ENCODE data around the gene BAIAP2L2. TPM values are rescaled to one million over a fixed set of nuclear protein-coding genes. Genes with fewer than 3 reads are reported as not detected.
"Not testable (repeated sequence)": the region's sequence is repeated elsewhere in the genome, so short reads cannot be mapped to it uniquely, and the experiment has no call there.

The BAIAP2L2 gene
- total RNA-seq, 1 donor from 2014 or later: 1.6 TPM

DNA sequence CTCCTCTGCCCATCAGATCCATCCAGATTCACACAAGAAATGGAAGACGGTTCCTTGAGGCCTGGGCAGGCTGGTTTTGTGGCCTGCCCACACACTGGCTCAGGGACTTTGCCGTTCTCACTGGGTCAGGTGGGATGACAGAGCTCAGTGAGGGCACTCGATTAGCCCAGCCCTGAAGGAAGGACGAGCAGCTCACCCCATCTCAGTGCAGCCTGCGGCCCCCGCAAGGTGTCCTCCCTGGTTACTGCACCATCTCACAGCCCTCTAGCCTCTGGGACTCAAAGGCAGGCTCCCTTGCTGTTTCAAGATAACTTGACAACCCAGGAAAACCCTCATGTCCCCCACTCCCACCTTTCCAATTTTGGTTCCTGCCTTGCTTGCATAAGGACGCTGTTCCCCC lies 30.7 kb downstream of the BAIAP2L2 start:
- DNase-seq (ENCODE audit: low spot score in 2 of 2, unreplicated experiment in 2 of 2): no peak
- Mint-ChIP-seq H3K9me3 (no peaks in the 10 kb centered on the region), H3K4me1 (peaks cover 3% of the 10 kb centered on the region), H3K27ac (no peak overlapping the region), H3K4me3 (no peak overlapping the region), H3K27me3 (ENCODE audit: low read depth) (peaks cover 8% of the 10 kb centered on the region), H3K36me3 (no peaks in the 10 kb centered on the region)
- TF ChIP-seq, protein P1, sequence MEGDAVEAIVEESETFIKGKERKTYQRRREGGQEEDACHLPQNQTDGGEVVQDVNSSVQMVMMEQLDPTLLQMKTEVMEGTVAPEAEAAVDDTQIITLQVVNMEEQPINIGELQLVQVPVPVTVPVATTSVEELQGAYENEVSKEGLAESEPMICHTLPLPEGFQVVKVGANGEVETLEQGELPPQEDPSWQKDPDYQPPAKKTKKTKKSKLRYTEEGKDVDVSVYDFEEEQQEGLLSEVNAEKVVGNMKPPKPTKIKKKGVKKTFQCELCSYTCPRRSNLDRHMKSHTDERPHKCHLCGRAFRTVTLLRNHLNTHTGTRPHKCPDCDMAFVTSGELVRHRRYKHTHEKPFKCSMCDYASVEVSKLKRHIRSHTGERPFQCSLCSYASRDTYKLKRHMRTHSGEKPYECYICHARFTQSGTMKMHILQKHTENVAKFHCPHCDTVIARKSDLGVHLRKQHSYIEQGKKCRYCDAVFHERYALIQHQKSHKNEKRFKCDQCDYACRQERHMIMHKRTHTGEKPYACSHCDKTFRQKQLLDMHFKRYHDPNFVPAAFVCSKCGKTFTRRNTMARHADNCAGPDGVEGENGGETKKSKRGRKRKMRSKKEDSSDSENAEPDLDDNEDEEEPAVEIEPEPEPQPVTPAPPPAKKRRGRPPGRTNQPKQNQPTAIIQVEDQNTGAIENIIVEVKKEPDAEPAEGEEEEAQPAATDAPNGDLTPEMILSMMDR (IDR thresholded peaks at IDR 0.05; ENCODE audit: unreplicated experiment): no peak

DNA sequence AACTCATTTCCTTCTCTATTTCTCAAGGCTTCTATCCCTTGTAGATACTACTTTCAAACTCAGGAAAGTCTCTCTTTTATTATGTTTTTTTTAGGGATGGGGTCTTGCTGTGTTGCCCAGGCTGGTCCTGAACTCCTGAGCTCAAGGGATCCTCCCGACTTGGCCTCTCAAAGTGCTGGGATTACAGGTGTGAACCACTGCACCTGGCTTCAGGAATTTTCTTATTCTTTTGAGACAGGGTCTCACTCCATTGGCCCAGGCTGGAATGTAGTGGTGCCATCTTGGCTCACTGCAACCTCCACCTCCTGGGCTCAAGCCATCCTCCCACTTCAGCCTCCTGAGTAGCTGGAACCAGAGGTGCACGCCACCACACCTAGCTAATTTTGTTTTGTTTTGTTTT lies 31.3 kb downstream of the BAIAP2L2 start:
- H3K27ac Mint-ChIP-seq; H3K4me3 Mint-ChIP-seq; H3K9me3 Mint-ChIP-seq; H3K27me3 Mint-ChIP-seq (ENCODE audit: low read depth); H3K36me3 Mint-ChIP-seq; H3K4me1 Mint-ChIP-seq; DNase-seq (ENCODE audit: low spot score in 2 of 2, unreplicated experiment in 2 of 2): not testable (repeated sequence)

DNA sequence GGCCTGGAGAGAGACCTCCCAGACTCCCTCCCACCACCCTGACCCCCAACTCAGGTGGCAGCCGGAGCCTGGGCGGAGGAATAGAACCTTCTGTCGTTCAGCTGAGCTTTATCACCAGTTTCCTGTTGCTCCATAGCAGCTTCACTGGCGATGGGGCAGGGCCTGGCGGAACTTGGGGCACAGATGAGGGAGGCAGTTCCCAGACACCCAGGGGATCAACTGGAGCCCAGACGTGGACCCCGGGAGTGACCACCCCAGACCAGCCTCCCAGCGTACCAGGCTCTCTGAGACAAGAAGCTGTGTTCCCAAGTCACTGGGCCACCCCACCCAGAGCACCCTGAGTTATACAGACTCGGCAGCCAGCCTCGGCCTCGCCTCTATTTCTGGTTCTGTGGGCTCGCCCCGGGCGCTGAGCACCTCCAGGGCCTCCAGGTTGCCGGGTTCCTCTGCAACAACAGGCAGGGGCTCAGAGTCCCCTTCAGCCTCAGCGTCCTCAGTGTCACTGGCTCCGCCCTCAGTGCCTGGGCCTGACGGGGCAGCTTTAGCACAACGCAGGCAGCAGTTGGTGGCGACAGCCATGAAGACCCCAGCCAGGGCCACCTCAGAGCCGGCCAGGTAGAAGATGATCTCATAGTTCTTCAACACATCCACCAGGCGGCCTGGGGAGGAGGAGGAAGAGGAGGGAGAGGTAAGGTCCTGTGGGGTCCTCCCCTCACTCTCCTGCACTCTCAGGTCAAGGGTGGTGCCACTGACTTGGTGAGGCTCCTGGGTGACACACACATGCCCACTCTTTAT lies 32.2 kb downstream of the BAIAP2L2 start:
- no peak for DNase-seq (ENCODE audit: low spot score in 2 of 2, unreplicated experiment in 2 of 2)
- H3K4me1 Mint-ChIP-seq: peaks cover 1% of the 10 kb centered on the region
- H3K27ac Mint-ChIP-seq: no peak overlapping the region
- H3K9me3 Mint-ChIP-seq: no peaks in the 10 kb centered on the region
- H3K36me3 Mint-ChIP-seq: peaks cover 2% of the 10 kb centered on the region
- H3K27me3 Mint-ChIP-seq (ENCODE audit: low read depth): peaks cover 7% of the 10 kb centered on the region
- TF ChIP-seq, protein P1 (IDR thresholded peaks at IDR 0.05; ENCODE audit: unreplicated experiment): no peak
- no peak overlapping the region for H3K4me3 Mint-ChIP-seq

DNA sequence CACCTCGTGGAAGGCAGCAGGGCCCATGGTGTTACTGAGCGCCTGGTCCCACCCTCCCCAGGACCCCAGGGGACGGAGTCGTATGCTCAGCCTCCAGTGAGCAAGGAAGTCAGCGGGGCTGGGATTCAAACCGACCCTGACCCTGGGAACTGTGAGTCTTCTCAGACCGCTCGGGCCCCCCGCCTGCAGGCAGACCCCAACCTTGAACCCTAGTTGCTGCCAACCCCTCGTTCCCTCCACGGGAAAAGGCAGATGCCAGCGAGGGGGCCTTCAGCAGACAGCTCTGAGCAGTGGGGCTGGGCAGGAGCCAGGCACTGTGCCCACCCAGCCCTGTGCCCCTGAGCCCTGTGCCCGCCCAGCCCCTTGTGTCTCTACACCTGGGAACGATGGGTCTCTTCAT lies 32.9 kb downstream of the BAIAP2L2 start:
- Mint-ChIP-seq H3K27ac (no peak overlapping the region), H3K4me3 (no peak overlapping the region), H3K36me3 (peaks cover 9% of the 10 kb centered on the region), H3K9me3 (no peaks in the 10 kb centered on the region), H3K4me1 (no peaks in the 10 kb centered on the region), H3K27me3 (ENCODE audit: low read depth) (peaks cover 6% of the 10 kb centered on the region)
- TF ChIP-seq, protein P1 (IDR thresholded peaks at IDR 0.05; ENCODE audit: unreplicated experiment): no peak
- no peak for DNase-seq (ENCODE audit: low spot score in 2 of 2, unreplicated experiment in 2 of 2)

DNA sequence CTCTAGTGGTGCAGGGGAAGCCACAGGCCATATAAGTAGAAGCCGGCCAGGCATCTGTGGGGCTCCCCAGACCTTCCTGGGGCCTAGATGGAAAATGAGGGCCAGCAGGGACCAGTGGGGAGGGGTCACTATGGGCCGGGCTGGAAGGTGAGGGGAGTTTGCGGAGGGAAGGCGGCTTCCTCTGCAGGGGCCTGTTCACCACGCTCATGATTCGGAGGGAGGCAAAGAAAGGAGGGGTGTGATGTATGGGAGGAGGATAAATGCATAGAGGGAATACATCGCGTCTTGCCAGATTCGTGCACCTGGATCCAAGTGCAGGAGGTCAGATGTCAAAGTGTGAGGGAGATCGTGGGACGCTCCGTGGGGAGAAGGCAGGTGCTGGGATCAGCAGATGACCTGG lies 33.4 kb downstream of the BAIAP2L2 start:
- Mint-ChIP-seq H3K4me1 (no peaks in the 10 kb centered on the region), H3K27ac (no peak overlapping the region), H3K27me3 (ENCODE audit: low read depth) (peaks cover 5% of the 10 kb centered on the region), H3K4me3 (no peak overlapping the region), H3K36me3 (peaks cover 13% of the 10 kb centered on the region), H3K9me3 (no peaks in the 10 kb centered on the region)
- no peak for DNase-seq (ENCODE audit: low spot score in 2 of 2, unreplicated experiment in 2 of 2)
- TF ChIP-seq, protein P1 (IDR thresholded peaks at IDR 0.05; ENCODE audit: unreplicated experiment): no peak

DNA sequence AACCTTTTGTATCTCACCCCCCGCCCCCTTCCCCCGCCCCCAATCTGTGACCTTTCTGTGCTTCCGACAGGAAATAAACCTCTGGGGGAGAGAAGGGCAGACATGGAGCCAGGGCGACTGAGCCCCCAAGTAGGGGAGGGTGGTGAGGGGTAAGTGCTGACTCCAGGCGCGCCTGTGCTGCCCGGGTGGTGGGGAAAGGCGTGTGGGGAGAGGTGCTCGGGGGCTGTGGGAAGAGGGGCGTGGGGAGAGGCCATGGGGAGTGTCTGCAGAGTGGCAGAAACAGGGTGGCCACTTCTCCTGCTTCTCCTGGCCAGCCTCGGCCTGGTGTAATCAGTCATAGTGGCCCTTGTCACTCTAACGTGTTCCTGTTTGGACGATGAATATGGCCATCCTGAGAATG lies 34.5 kb downstream of the BAIAP2L2 start:
- TF ChIP-seq, protein P1 (IDR thresholded peaks at IDR 0.05; ENCODE audit: unreplicated experiment): no peak

More for the DNA sequence above, 34.5 kb downstream of the BAIAP2L2 start:
- H3K27ac Mint-ChIP-seq: no peak overlapping the region
- no peaks in the 10 kb centered on the region for H3K9me3 Mint-ChIP-seq
- DNase-seq (ENCODE audit: low spot score in 2 of 2, unreplicated experiment in 2 of 2): no peak
- no peak overlapping the region for H3K4me3 Mint-ChIP-seq
- peaks cover 13% of the 10 kb centered on the region for H3K36me3 Mint-ChIP-seq
- H3K4me1 Mint-ChIP-seq: no peaks in the 10 kb centered on the region
- no peaks in the 10 kb centered on the region for H3K27me3 Mint-ChIP-seq (ENCODE audit: low read depth)

All from mesothelial cell of epicardium (in vitro differentiated cells).